H9 (cell line): ENCODE results near the gene ELP1. TPM values are rescaled to one million over a fixed set of nuclear protein-coding genes. Genes with fewer than 3 reads are reported as not detected.

Source experiments
- DNase-seq: peaks from one replicate; pipeline ENCODE4 v3.0.0-alpha.2; 2017
- H2AFZ ChIP-seq: one replicate; pipeline ENCODE4 v1.6.1; 2013; ENCODE audit warnings: mild to moderate bottlenecking, low read length, control low read depth, moderate library complexity
- H2AK5ac ChIP-seq: 2 replicates; pipeline ENCODE4 v1.6.1; 2013; ENCODE audit warnings: low read length, control low read depth, mixed read lengths; ENCODE audit not compliant: insufficient read length
- H2BK120ac ChIP-seq: one replicate; pipeline ENCODE4 v1.6.1; 2013; ENCODE audit warnings: low read depth, mild to moderate bottlenecking, low read length, control low read depth, inconsistent platforms; ENCODE audit not compliant: poor library complexity, severe bottlenecking
- H2BK12ac ChIP-seq: 2 replicates; pipeline ENCODE4 v1.6.1; 2013; ENCODE audit warnings: low read length, control low read depth, mixed read lengths, low read depth; ENCODE audit not compliant: insufficient read length
- H2BK15ac ChIP-seq: 2 replicates; pipeline ENCODE4 v1.6.1; 2013; ENCODE audit warnings: low read depth, low read length, control low read depth
- H2BK20ac ChIP-seq: one replicate; pipeline ENCODE4 v1.6.1; 2013; ENCODE audit warnings: low read depth, mild to moderate bottlenecking, low read length, control low read depth, inconsistent platforms; ENCODE audit not compliant: poor library complexity, severe bottlenecking
- H2BK5ac ChIP-seq: 2 replicates; pipeline ENCODE4 v1.6.1; 2013; ENCODE audit warnings: low read length, control low read depth, mixed read lengths; ENCODE audit not compliant: insufficient read length
- H3K14ac ChIP-seq: 2 replicates; pipeline ENCODE4 v1.6.1; 2013; ENCODE audit warnings: low read length, control low read depth; ENCODE audit not compliant: insufficient read depth
- H3K18ac ChIP-seq: 2 replicates; pipeline ENCODE4 v1.6.1; 2013; ENCODE audit warnings: low read depth, mild to moderate bottlenecking, mixed read lengths, low read length, control low read depth; ENCODE audit not compliant: insufficient read length
- H3K23ac ChIP-seq: 2 replicates; pipeline ENCODE4 v1.6.1; 2013; ENCODE audit warnings: low read length, control low read depth, mixed read lengths, low read depth; ENCODE audit not compliant: insufficient read length
- H3K23me2 ChIP-seq: 2 replicates; pipeline ENCODE4 v1.6.1; 2013; ENCODE audit warnings: low read depth, mild to moderate bottlenecking, mixed read lengths, low read length, control low read depth; ENCODE audit not compliant: insufficient read length, poor library complexity, severe bottlenecking
- H3K27ac ChIP-seq: 2 replicates; pipeline ENCODE4 v1.5.1; 2013; ENCODE audit warnings: low read length, control low read depth, mixed read lengths, low read depth; ENCODE audit not compliant: insufficient read length
- H3K27me3 ChIP-seq: 2 replicates; pipeline ENCODE4 v1.6.1; 2013; ENCODE audit warnings: low read length, control low read depth, inconsistent platforms; ENCODE audit not compliant: insufficient read depth
- H3K4ac ChIP-seq: 2 replicates; pipeline ENCODE4 v1.6.1; 2013; ENCODE audit warnings: low read depth, mild to moderate bottlenecking, control low read depth, inconsistent platforms, low read length, moderate library complexity
- H3K4me1 ChIP-seq: 2 replicates; pipeline ENCODE4 v1.6.1; 2013; ENCODE audit warnings: low read length, control low read depth, inconsistent platforms; ENCODE audit not compliant: insufficient read depth
- H3K4me2 ChIP-seq: 2 replicates; pipeline ENCODE4 v1.6.1; 2013; ENCODE audit warnings: low read length, control low read depth, mixed read lengths; ENCODE audit not compliant: insufficient read length, insufficient read depth
- H3K56ac ChIP-seq: 2 replicates; pipeline ENCODE4 v1.6.1; 2013; ENCODE audit warnings: low read depth, mild to moderate bottlenecking, mixed read lengths, low read length, control low read depth; ENCODE audit not compliant: insufficient read length
- H3K79me1 ChIP-seq: 2 replicates; pipeline ENCODE4 v1.6.1; 2013; ENCODE audit warnings: low read depth, mild to moderate bottlenecking, moderate library complexity, low read length, control low read depth, inconsistent platforms; ENCODE audit not compliant: insufficient read depth, poor library complexity, severe bottlenecking
- H3K79me2 ChIP-seq: 2 replicates; pipeline ENCODE4 v1.6.1; 2013; ENCODE audit warnings: low read length, control low read depth, inconsistent platforms; ENCODE audit not compliant: insufficient read depth
- H3K9ac ChIP-seq: 2 replicates; pipeline ENCODE4 v1.6.1; 2013; ENCODE audit warnings: low read length, control low read depth, mixed read lengths; ENCODE audit not compliant: insufficient read length; ENCODE audit errors: extremely low read depth
- H3K9me3 ChIP-seq: one replicate; pipeline ENCODE4 v1.6.1; 2013; ENCODE audit warnings: low read depth, low read length, inconsistent platforms; ENCODE audit not compliant: control insufficient read depth
- H3T11ph ChIP-seq: one replicate; pipeline ENCODE4 v1.6.1; 2013; ENCODE audit warnings: mild to moderate bottlenecking, low read length, control low read depth, inconsistent platforms
- H4K20me1 ChIP-seq: one replicate; pipeline ENCODE4 v1.6.1; 2013; ENCODE audit not compliant: control insufficient read depth, insufficient read length, insufficient read depth
- H4K5ac ChIP-seq: 2 replicates; pipeline ENCODE4 v1.6.1; 2013; ENCODE audit warnings: low read depth, mild to moderate bottlenecking, mixed read lengths, low read length, control low read depth; ENCODE audit not compliant: insufficient read length
- H4K8ac ChIP-seq: replicated peaks from 2 replicates; pipeline ENCODE4 v1.6.1; 2013; ENCODE audit warnings: low read length, control low read depth, mixed read lengths, low read depth; ENCODE audit not compliant: insufficient read length
- H4K91ac ChIP-seq: 2 replicates; pipeline ENCODE4 v1.6.1; 2013; ENCODE audit warnings: low read depth, mild to moderate bottlenecking, moderate library complexity, mixed read lengths, low read length, control low read depth; ENCODE audit not compliant: insufficient read length
- H3K27ac Mint-ChIP-seq, 3 experiments: 2 replicates in 2 of 3; 3 replicates in 1 of 3; pipeline ENCODE4 v1.8.0; 2020 to 2021; ENCODE audit warnings: mixed read lengths in 3 of 3, mild to moderate bottlenecking in 1 of 3, moderate library complexity in 1 of 3
- H3K27me3 Mint-ChIP-seq: 2 replicates; pipeline ENCODE4 v1.8.0; 2021; ENCODE audit warnings: low read depth, mild to moderate bottlenecking, moderate library complexity, mixed read lengths
- H3K36me3 Mint-ChIP-seq, 3 experiments: 2 replicates in 2 of 3; 3 replicates in 1 of 3; pipeline ENCODE4 v1.8.0; 2020 to 2021; ENCODE audit warnings: low read depth in 3 of 3, mixed read lengths in 3 of 3; ENCODE audit not compliant: insufficient read depth in 1 of 3
- H3K4me1 Mint-ChIP-seq, 2 experiments: 2 replicates each; pipeline ENCODE4 v1.8.0; 2020; ENCODE audit warnings: mixed read lengths in 2 of 2
- H3K4me3 Mint-ChIP-seq, 2 experiments: 2 replicates in 1 of 2; 3 replicates in 1 of 2; pipeline ENCODE4 v1.8.0; 2020 to 2021; ENCODE audit warnings: mild to moderate bottlenecking in 2 of 2, mixed read lengths in 2 of 2, moderate library complexity in 1 of 2
- H3K9me3 Mint-ChIP-seq, 2 experiments: 2 replicates in 1 of 2; 3 replicates in 1 of 2; pipeline ENCODE4 v1.8.0; 2020; ENCODE audit warnings: mild to moderate bottlenecking in 2 of 2, mixed read lengths in 2 of 2, moderate library complexity in 1 of 2
- WGBS: extraction: QIAGEN DNeasy Blood & Tissue Kit; methylation state at CpG from one replicate; pipeline ENCODE4 v1.1.7; 2013; ENCODE audit warnings: missing lambda C conversion rate, low lambda C conversion rate, mixed read lengths; ENCODE audit not compliant: insufficient read length; ENCODE audit errors: extremely low coverage; 5-methylcytosine and 5-hydroxymethylcytosine counted together
- total RNA-seq: library from RNA; stranded (reverse); gene quantifications from 2 replicates; pipeline ENCODE4 v1.2.1, GENCODE V29; 2021
- TF ChIP-seq, protein P1 (sequence below): fragments of 200-600 bp; sonication (generic); conservative IDR thresholded peaks from 3 replicates; pipeline ENCODE4 v1.8.0; 2021; ENCODE audit warnings: antibody characterized with exemption, mild to moderate bottlenecking

Gene ELP1
- total RNA-seq, 1 experiment from 2014 or later = 38.7 TPM

DNA sequence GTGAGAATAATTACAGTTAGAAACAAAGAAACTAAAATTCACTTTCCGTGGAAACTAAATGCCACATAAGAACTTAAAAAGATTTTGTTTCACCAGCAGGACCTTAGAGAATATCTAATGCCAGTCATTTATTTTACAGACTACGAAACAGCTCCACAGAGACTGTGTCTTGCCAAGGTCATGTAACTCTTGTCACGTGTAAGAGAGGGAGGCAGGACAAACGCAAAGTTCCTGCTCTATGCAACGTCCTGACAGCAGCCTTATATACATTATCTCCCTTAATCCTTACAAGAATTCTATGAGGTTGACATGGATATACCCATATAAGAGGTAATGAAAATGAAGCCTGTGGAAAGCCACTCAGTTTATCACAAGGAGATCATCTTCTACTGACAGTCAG lies 40.0 kb upstream of the ELP1 start:
- no peak overlapping the region for H3K4ac ChIP-seq
- H3K9me3 ChIP-seq = no peaks in the 10 kb centered on the region
- no peak overlapping the region for H2BK15ac ChIP-seq
- no peak overlapping the region for H3K18ac ChIP-seq
- H2BK120ac ChIP-seq = no peak overlapping the region
- no peaks in the 10 kb centered on the region for H3K23me2 ChIP-seq
- H3K4me1 ChIP-seq = no peaks in the 10 kb centered on the region
- H4K8ac ChIP-seq = no peak overlapping the region
- no CpG with 5 or more reads among the region's 5 CpGs for WGBS
- H3T11ph ChIP-seq = no peak overlapping the region
- no peak for DNase-seq
- no peak overlapping the region for H2BK5ac ChIP-seq
- H2BK20ac ChIP-seq = no peak overlapping the region
- H3K79me1 ChIP-seq = no peaks in the 10 kb centered on the region
- TF ChIP-seq, protein P1, sequence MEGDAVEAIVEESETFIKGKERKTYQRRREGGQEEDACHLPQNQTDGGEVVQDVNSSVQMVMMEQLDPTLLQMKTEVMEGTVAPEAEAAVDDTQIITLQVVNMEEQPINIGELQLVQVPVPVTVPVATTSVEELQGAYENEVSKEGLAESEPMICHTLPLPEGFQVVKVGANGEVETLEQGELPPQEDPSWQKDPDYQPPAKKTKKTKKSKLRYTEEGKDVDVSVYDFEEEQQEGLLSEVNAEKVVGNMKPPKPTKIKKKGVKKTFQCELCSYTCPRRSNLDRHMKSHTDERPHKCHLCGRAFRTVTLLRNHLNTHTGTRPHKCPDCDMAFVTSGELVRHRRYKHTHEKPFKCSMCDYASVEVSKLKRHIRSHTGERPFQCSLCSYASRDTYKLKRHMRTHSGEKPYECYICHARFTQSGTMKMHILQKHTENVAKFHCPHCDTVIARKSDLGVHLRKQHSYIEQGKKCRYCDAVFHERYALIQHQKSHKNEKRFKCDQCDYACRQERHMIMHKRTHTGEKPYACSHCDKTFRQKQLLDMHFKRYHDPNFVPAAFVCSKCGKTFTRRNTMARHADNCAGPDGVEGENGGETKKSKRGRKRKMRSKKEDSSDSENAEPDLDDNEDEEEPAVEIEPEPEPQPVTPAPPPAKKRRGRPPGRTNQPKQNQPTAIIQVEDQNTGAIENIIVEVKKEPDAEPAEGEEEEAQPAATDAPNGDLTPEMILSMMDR = no peak
- H3K56ac ChIP-seq = no peak overlapping the region
- no peak overlapping the region for H3K14ac ChIP-seq
- H3K4me2 ChIP-seq = no peak overlapping the region
- H3K27ac ChIP-seq = no peak overlapping the region
- no peaks in the 10 kb centered on the region for H3K27me3 Mint-ChIP-seq
- H3K79me2 ChIP-seq = no peaks in the 10 kb centered on the region
- no peaks in the 10 kb centered on the region for H4K20me1 ChIP-seq
- H3K27me3 ChIP-seq = no peaks in the 10 kb centered on the region
- H4K91ac ChIP-seq = no peak overlapping the region
- peak overlapping the region; percentile 23 for H3K9ac ChIP-seq
- no peak overlapping the region for H2BK12ac ChIP-seq
- no peaks in the 10 kb centered on the region for H3K4me1 Mint-ChIP-seq
- H3K23ac ChIP-seq = no peak overlapping the region
- H2AK5ac ChIP-seq = no peak overlapping the region
- no peak overlapping the region for H3K4me3 Mint-ChIP-seq
- no peak overlapping the region for H4K5ac ChIP-seq
- no peak overlapping the region for H3K27ac Mint-ChIP-seq
- no peak overlapping the region for H2AFZ ChIP-seq
- no peaks in the 10 kb centered on the region for H3K9me3 Mint-ChIP-seq
- peaks cover 23 to 40% (median 32%) of the 10 kb centered on the region in 3 experiments; a peak in 6 of 7 replicates for H3K36me3 Mint-ChIP-seq
